WTC11 (cell line): ENCODE results near the gene ADISSP. TPM values are rescaled to one million over a fixed set of nuclear protein-coding genes. Genes with fewer than 3 reads are reported as not detected.

ENCODE experiments used
- ATAC-seq: fragments of 200-7000 bp; cut with Tn5 transposase; 2 replicates; pipeline ENCODE4 v1.10.0; 2021; ENCODE audit warnings: mild to moderate bottlenecking, moderate library complexity
- CTCF ChIA-PET: fragments of 300-600 bp; sonication (Branson Sonifier 250); formaldehyde crosslinking; loops from one replicate; lab custom pipeline; 2021; ENCODE audit warnings: antibody characterized with exemption; lab: Charles Lee
- POLR2A ChIA-PET: fragments of 350-600 bp; sonication (Branson Sonifier 250); formaldehyde crosslinking; loops from one replicate; lab custom pipeline; 2021; ENCODE audit warnings: antibody characterized with exemption; lab: Charles Lee
- DNase-seq: peaks from one replicate; pipeline ENCODE4 v3.0.0; 2021; ENCODE audit warnings: low spot score
- H3K27ac Mint-ChIP-seq: 2 replicates; pipeline ENCODE4 v1.8.0; 2021; ENCODE audit warnings: mixed read lengths
- H3K27me3 Mint-ChIP-seq: 2 replicates; pipeline ENCODE4 v1.8.0; 2021; ENCODE audit warnings: low read depth, mild to moderate bottlenecking, moderate library complexity, mixed read lengths
- H3K36me3 Mint-ChIP-seq: 2 replicates; pipeline ENCODE4 v1.8.0; 2021; ENCODE audit warnings: mixed read lengths
- H3K4me1 Mint-ChIP-seq: 2 replicates; pipeline ENCODE4 v1.8.0; 2022; ENCODE audit warnings: mixed read lengths
- H3K4me3 Mint-ChIP-seq: 2 replicates; pipeline ENCODE4 v1.8.0; 2021; ENCODE audit warnings: mild to moderate bottlenecking, moderate library complexity, mixed read lengths
- H3K9me3 Mint-ChIP-seq: 2 replicates; pipeline ENCODE4 v1.8.0; 2021; ENCODE audit warnings: mixed read lengths
- ATF3 ChIP-seq: sonication (generic); formaldehyde crosslinking; conservative IDR thresholded peaks from 2 replicates; pipeline ENCODE4 v1.8.1; 2022; ENCODE audit warnings: mild to moderate bottlenecking, missing genetic modification reagents
- CREB1 ChIP-seq: sonication (generic); formaldehyde crosslinking; IDR thresholded peaks from 2 replicates; pipeline ENCODE4 v1.8.0; 2023; ENCODE audit warnings: mild to moderate bottlenecking, missing genetic modification reagents
- CTCF ChIP-seq: fragments of 200-600 bp; IDR thresholded peaks from 2 replicates; pipeline ENCODE4 v1.8.0; 2022; ENCODE audit warnings: antibody characterized with exemption
- E2F4 ChIP-seq: sonication (generic); formaldehyde crosslinking; IDR thresholded peaks from 2 replicates; pipeline ENCODE4 v1.8.1; 2022; ENCODE audit warnings: low read depth, mild to moderate bottlenecking, moderate library complexity, missing genetic modification reagents, borderline replicate concordance
- FOXP1 ChIP-seq: sonication (generic); formaldehyde crosslinking; IDR thresholded peaks from 2 replicates; pipeline ENCODE4 v1.8.0; 2022; ENCODE audit warnings: missing genetic modification reagents, mild to moderate bottlenecking, moderate library complexity, borderline replicate concordance
- GABPB1 ChIP-seq: sonication (generic); formaldehyde crosslinking; IDR thresholded peaks from 2 replicates; pipeline ENCODE4 v1.8.1; 2023; ENCODE audit warnings: mild to moderate bottlenecking, missing genetic modification reagents
- JUN ChIP-seq: sonication (generic); formaldehyde crosslinking; IDR thresholded peaks from 2 replicates; pipeline ENCODE4 v1.8.0; 2023; ENCODE audit warnings: mild to moderate bottlenecking, missing genetic modification reagents
- KAT7 ChIP-seq: sonication (generic); formaldehyde crosslinking; IDR thresholded peaks from 2 replicates; pipeline ENCODE4 v1.8.1; 2023; ENCODE audit warnings: missing genetic modification reagents, mild to moderate bottlenecking, borderline replicate concordance
- MAX ChIP-seq: sonication (generic); formaldehyde crosslinking; IDR thresholded peaks from 2 replicates; pipeline ENCODE4 v1.8.0; 2022; ENCODE audit warnings: mild to moderate bottlenecking, missing genetic modification reagents
- MLX ChIP-seq: sonication (generic); formaldehyde crosslinking; IDR thresholded peaks from 2 replicates; pipeline ENCODE4 v1.8.1; 2023; ENCODE audit warnings: mild to moderate bottlenecking, missing genetic modification reagents, moderate library complexity
- NFYB ChIP-seq: sonication (generic); formaldehyde crosslinking; conservative IDR thresholded peaks from 2 replicates; pipeline ENCODE4 v1.8.0; 2022; ENCODE audit warnings: low read depth, missing genetic modification reagents
- NR2C2 ChIP-seq: sonication (generic); formaldehyde crosslinking; IDR thresholded peaks from 2 replicates; pipeline ENCODE4 v1.8.0; 2022; ENCODE audit warnings: mild to moderate bottlenecking, missing genetic modification reagents
- SMAD3 ChIP-seq: sonication (generic); formaldehyde crosslinking; IDR thresholded peaks from 2 replicates; pipeline ENCODE4 v1.8.0; 2022; ENCODE audit warnings: missing genetic modification reagents, mild to moderate bottlenecking, borderline replicate concordance
- SP1 ChIP-seq: sonication (generic); formaldehyde crosslinking; conservative IDR thresholded peaks from 2 replicates; pipeline ENCODE4 v1.8.1; 2022; ENCODE audit warnings: missing genetic modification reagents
- TEAD1 ChIP-seq: sonication (generic); formaldehyde crosslinking; IDR thresholded peaks from 2 replicates; pipeline ENCODE4 v1.8.0; 2022; ENCODE audit warnings: mild to moderate bottlenecking, missing genetic modification reagents
- TP53 ChIP-seq: sonication (generic); formaldehyde crosslinking; IDR thresholded peaks from 2 replicates; pipeline ENCODE4 v1.8.1; 2023; ENCODE audit warnings: mild to moderate bottlenecking, missing genetic modification reagents
- ZBTB43 ChIP-seq: sonication (generic); formaldehyde crosslinking; IDR thresholded peaks from 2 replicates; pipeline ENCODE4 v1.8.1; 2023; ENCODE audit warnings: mild to moderate bottlenecking, missing genetic modification reagents
- ZNF512 ChIP-seq: sonication (generic); formaldehyde crosslinking; IDR thresholded peaks from 2 replicates; pipeline ENCODE4 v1.8.1; 2022; ENCODE audit warnings: missing genetic modification reagents, borderline replicate concordance
- ZNF671 ChIP-seq: fragments of 250-450 bp; sonication (Bioruptor Pico); IDR thresholded peaks from 2 replicates; pipeline ENCODE4 v1.8.0; 2021; ENCODE audit warnings: mild to moderate bottlenecking
- total RNA-seq: library from RNA; stranded (reverse); gene quantifications from 3 replicates; pipeline ENCODE4 v1.2.3, GENCODE V29; 2021

Gene ADISSP
- total RNA-seq, 1 experiment from 2014 or later: 129 TPM

- no peak for TF ChIP-seq MAX (CRISPR knock-in tag)
- no peak for TF ChIP-seq FOXP1 (CRISPR knock-in tag)
- TF ChIP-seq SP1 (CRISPR knock-in tag): peak; percentile 67
- peak; percentile 65; the same call in 1 of the 2 replicates for TF ChIP-seq CTCF
- TF ChIP-seq ATF3: no peak
- no peak for TF ChIP-seq ZBTB43 (CRISPR knock-in tag)
- no peak for TF ChIP-seq NFYB (CRISPR knock-in tag)
- no peak for TF ChIP-seq CREB1
- TF ChIP-seq MLX (CRISPR knock-in tag): no peak
- TF ChIP-seq ZNF512 (CRISPR knock-in tag): no peak
- TF ChIP-seq KAT7 (CRISPR knock-in tag): no peak
- TF ChIP-seq, all 79 proteins: peak for 3
Measured at GRCh38 chr20:3786665-3787323, 19.2 kb upstream of the ADISSP start, which contains the start of gene CENPB (continued).

- ATAC-seq: peak; percentile 3
- peak; percentile 53 for DNase-seq
- H3K4me3 Mint-ChIP-seq: peak overlapping the region; percentile 83
- 0 out of 2 replicates have a peak, but pooled peaks have one; percentile 38 for TF ChIP-seq TP53 (CRISPR knock-in tag)
- TF ChIP-seq FOXP1 (CRISPR knock-in tag): peak; percentile 70; the same call in 1 of the 2 replicates
- TF ChIP-seq NR2C2 (CRISPR knock-in tag): 0 out of 2 replicates have a peak, but pooled peaks have one; percentile 44
- no peak for TF ChIP-seq ZNF671 (CRISPR knock-in tag)
- peak; percentile 16; the same call in 1 of the 2 replicates for TF ChIP-seq MAX (CRISPR knock-in tag)
- TF ChIP-seq E2F4 (CRISPR knock-in tag): 0 out of 2 replicates have a peak, but pooled peaks have one; percentile 50
- TF ChIP-seq GABPB1 (CRISPR knock-in tag): 0 out of 2 replicates have a peak, but pooled peaks have one; percentile 22
- TF ChIP-seq SMAD3: 0 out of 2 replicates have a peak, but pooled peaks have one; percentile 33
- TF ChIP-seq JUN (CRISPR knock-in tag): 0 out of 2 replicates have a peak, but pooled peaks have one; percentile 41
- 0 out of 2 replicates have a peak, but pooled peaks have one; percentile 40 for TF ChIP-seq KAT7 (CRISPR knock-in tag)
- no peak for TF ChIP-seq TEAD1 (CRISPR knock-in tag)
- ChIA-PET POLR2A (interaction anchor here (0.9 kb wide), 1 partner anchor 13 kb away, joined by 4 read pairs; no protein-coding TSS in a partner anchor), CTCF (interaction anchor here (0.6 to 7.0 kb wide), 31 partner anchors 8 to 306 kb away, joined by 3 to 92 read pairs (median 4); partner anchors contain the start of genes ADAM33, ADISSP, AP5S1 and CDC25B)
- H3K4me1 Mint-ChIP-seq: peaks cover 24% of the 10 kb centered on the region
- peaks cover 4% of the 10 kb centered on the region; the same call in 1 of the 2 replicates for H3K36me3 Mint-ChIP-seq
- no peaks in the 10 kb centered on the region for H3K9me3 Mint-ChIP-seq
- no peak overlapping the region for H3K27ac Mint-ChIP-seq
- H3K27me3 Mint-ChIP-seq: peaks cover 25% of the 10 kb centered on the region
Measured at GRCh38 chr20:3786126-3786484, 18.6 kb upstream of the ADISSP start.
